ENCODE measurements around the gene KRTDAP.
"Not testable (repeated sequence)": the region's sequence is repeated elsewhere in the genome, so short reads cannot be mapped to it uniquely, and the experiment has no call there.

KRTDAP gene

GRCh38 chr19:35483089-35483488 lies 7.2 kb downstream of the KRTDAP start:
- DNase-seq: no peak

- DNase-seq: peak; percentile 57
Measured at GRCh38 chr19:35478794-35479677, 11.2 kb downstream of the KRTDAP start.

- DNase-seq: peak; percentile 5
Measured at GRCh38 chr19:35476149-35476548, 14.1 kb downstream of the KRTDAP start.

GRCh38 chr19:35474594-35474993 lies 15.7 kb downstream of the KRTDAP start:
- DNase-seq: not testable (repeated sequence)

GRCh38 chr19:35474104-35474503 lies 16.2 kb downstream of the KRTDAP start:
- no peak for DNase-seq

- DNase-seq: no peak
Measured at GRCh38 chr19:35471946-35472345, 18.3 kb downstream of the KRTDAP start.

GRCh38 chr19:35471075-35471474 lies 19.2 kb downstream of the KRTDAP start:
- DNase-seq: not testable (repeated sequence)

GRCh38 chr19:35470128-35470527 lies 20.1 kb downstream of the KRTDAP start:
- no peak for DNase-seq

GRCh38 chr19:35468637-35469036 lies 21.6 kb downstream of the KRTDAP start:
- peak; percentile 22 for DNase-seq

- DNase-seq: no peak
Measured at GRCh38 chr19:35466259-35466658, 24.0 kb downstream of the KRTDAP start.

GRCh38 chr19:35462956-35463355 lies 27.3 kb downstream of the KRTDAP start:
- not testable (repeated sequence) for DNase-seq

- no peak for DNase-seq
Measured at GRCh38 chr19:35462476-35462953, 27.7 kb downstream of the KRTDAP start.

GRCh38 chr19:35461788-35462187 lies 28.5 kb downstream of the KRTDAP start:
- not testable (repeated sequence) for DNase-seq

- DNase-seq: no peak
Measured at GRCh38 chr19:35461060-35461459, 29.2 kb downstream of the KRTDAP start.

- DNase-seq: no peak
Measured at GRCh38 chr19:35460608-35461007, 29.7 kb downstream of the KRTDAP start.

- no peak for DNase-seq
Measured at GRCh38 chr19:35459414-35460082, 30.7 kb downstream of the KRTDAP start.

- no peak for DNase-seq
Measured at GRCh38 chr19:35458731-35459391, 31.4 kb downstream of the KRTDAP start.

GRCh38 chr19:35458192-35458591 lies 32.1 kb downstream of the KRTDAP start:
- no peak for DNase-seq

- DNase-seq: no peak
Measured at GRCh38 chr19:35457173-35457572, 33.1 kb downstream of the KRTDAP start.

GRCh38 chr19:35455616-35456201 lies 34.6 kb downstream of the KRTDAP start:
- DNase-seq: no peak

- no peak for DNase-seq
Measured at GRCh38 chr19:35454663-35455062, 35.6 kb downstream of the KRTDAP start.

- no peak for DNase-seq
Measured at GRCh38 chr19:35451338-35452096, 38.7 kb downstream of the KRTDAP start.
